DMS153 (cell line): ENCODE results near the gene ATN1.
A peak's percentile ranks its signal among the peaks of the same experiment; 100 is the strongest.
"Not testable (repeated sequence)": the region's sequence is repeated elsewhere in the genome, so short reads cannot be mapped to it uniquely, and the experiment has no call there.

ENCODE experiments used
- DNase-seq: peaks from one replicate; lab custom pipeline; 2025; lab: John Stamatoyannopoulos, UW

Gene ATN1

GRCh38 chr12:6903722-6904121 is 24.0 kb upstream of the ATN1 start:
- no peak for DNase-seq

- peak; percentile 97 for DNase-seq
Measured at GRCh38 chr12:6904280-6905276, 23.2 kb upstream of the ATN1 start, which contains the start of gene LRRC23. Gene LRRC23 (plus strand): TSS chr12:6904822. CDS start chr12:6905634, 812 bp downstream.

- no peak for DNase-seq
Measured at GRCh38 chr12:6905414-6906040, 22.2 kb upstream of the ATN1 start.

- not testable (repeated sequence) for DNase-seq
Measured at GRCh38 chr12:6908141-6908540, 19.6 kb upstream of the ATN1 start.

DNA sequence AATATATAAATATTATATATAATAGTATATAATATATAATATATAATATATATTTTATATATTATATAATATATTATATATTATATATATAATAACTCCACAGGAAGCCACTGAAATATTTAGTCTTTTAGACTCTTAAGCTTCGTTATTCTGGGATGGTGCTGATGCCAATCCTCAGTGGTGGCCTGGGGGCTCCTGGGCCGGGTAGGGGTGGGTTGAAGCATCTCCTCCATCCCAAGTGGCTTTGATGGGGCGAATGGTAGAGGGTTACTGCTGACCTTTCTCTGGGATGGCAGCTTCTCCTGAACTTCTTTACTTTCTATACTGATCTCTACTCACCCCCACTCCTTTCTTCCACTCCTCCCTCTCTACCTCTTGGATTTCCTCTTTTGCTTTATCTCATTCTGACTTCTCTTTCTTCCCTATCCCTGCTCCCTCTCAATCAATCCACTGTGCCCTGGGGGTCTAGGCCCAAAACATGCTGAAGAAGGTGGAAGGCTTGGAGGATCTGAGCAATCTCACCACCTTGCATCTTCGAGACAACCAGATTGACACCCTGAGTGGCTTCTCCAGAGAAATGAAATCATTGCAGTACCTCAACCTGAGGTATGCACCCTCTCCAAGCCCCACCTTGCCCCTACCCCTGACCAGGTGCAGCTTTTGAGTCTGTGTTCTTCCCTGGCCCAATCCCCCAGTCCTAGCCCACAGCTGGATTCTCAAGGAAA is 18.2 kb upstream of the ATN1 start:
- no peak for DNase-seq

GRCh38 chr12:6912164-6912935 is 15.4 kb upstream of the ATN1 start:
- no peak for DNase-seq

- no peak for DNase-seq
Measured at GRCh38 chr12:6914246-6914946, 13.4 kb upstream of the ATN1 start, which contains the start of gene ENO2. Gene ENO2 (plus strand): TSS chr12:6914580. CDS start chr12:6915833, 1,253 bp downstream.

- peak; percentile 35 for DNase-seq
Measured at GRCh38 chr12:6914947-6915788, 12.6 kb upstream of the ATN1 start.

- no peak for DNase-seq
Measured at GRCh38 chr12:6915789-6916285, 11.9 kb upstream of the ATN1 start.

- DNase-seq, result no peak
Measured at GRCh38 chr12:6916426-6917200, 11.1 kb upstream of the ATN1 start.

DNA sequence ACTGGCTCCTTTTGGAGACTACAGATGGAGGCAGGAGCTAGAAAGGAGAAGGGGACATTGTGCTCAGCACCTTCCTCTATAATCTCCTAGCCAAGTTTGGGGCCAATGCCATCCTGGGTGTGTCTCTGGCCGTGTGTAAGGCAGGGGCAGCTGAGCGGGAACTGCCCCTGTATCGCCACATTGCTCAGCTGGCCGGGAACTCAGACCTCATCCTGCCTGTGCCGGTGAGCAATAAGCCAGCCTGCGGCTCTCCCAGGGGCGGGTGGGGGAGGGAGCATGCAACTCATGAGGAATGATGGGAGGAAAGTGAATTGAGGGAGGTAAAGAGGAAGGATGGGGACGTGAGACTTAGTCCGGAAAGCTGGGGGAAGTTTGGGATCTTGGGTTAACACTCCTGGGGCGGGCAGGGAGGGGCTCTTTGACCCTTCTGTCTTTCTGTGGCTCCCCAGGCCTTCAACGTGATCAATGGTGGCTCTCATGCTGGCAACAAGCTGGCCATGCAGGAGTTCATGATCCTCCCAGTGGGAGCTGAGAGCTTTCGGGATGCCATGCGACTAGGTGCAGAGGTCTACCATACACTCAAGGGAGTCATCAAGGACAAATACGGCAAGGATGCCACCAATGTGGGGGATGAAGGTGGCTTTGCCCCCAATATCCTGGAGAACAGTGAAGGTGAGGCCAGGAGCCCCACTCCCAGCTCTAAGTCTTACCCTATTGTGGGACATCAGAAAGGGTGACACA is 10.1 kb upstream of the ATN1 start:
- no peak for DNase-seq

GRCh38 chr12:6919588-6919987 is 8.2 kb upstream of the ATN1 start:
- DNase-seq, result no peak

GRCh38 chr12:6921539-6921938 is 6.2 kb upstream of the ATN1 start:
- DNase-seq, result no peak

DNA sequence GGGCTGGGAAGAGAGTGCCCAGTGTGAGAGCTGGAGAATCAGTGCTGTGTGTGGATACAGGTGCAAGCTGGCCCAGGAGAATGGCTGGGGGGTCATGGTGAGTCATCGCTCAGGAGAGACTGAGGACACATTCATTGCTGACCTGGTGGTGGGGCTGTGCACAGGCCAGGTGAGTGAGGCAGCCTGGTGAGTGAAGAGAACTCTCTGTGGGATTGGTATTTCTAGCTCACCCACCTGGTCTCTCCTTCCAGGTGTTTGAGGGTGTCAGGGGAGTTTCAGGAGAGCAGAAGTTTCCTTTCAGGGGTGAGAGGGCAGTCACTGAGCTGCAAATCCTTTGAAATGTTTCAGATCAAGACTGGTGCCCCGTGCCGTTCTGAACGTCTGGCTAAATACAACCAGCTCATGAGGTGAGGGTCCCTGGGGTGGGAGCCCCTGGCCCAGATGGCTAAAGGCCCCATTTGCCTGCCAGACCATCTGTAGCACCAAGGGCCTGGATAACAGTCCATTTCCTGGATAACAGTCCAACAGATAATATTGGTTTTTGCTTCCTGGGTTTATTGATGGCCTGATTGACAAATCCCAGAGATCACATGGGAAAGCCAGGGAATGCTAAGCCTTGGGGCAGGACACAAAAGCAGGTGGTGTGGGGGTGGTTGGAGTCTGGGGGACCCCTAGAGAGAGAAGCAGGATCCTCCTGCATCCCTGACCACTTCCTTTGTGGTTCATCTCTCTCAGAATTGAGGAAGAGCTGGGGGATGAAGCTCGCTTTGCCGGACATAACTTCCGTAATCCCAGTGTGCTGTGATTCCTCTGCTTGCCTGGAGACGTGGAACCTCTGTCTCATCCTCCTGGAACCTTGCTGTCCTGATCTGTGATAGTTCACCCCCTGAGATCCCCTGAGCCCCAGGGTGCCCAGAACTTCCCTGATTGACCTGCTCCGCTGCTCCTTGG is 5.5 kb upstream of the ATN1 start:
- DNase-seq, result no peak

GRCh38 chr12:6923003-6923732 is 4.6 kb upstream of the ATN1 start:
- DNase-seq, result no peak

- no peak for DNase-seq
Measured at GRCh38 chr12:6923851-6924250, 3.9 kb upstream of the ATN1 start.

GRCh38 chr12:6925239-6925539 is 2.6 kb upstream of the ATN1 start:
- no peak for DNase-seq
